ENCODE measurements around the gene SLC9A8.

SLC9A8 gene

GRCh38 chr20:49925901-49926454 is 113.3 kb downstream of the SLC9A8 start:
- DNase-seq: no peak

GRCh38 chr20:49928411-49929141 is 115.9 kb downstream of the SLC9A8 start:
- DNase-seq: peak; percentile 83 to 88

DNA sequence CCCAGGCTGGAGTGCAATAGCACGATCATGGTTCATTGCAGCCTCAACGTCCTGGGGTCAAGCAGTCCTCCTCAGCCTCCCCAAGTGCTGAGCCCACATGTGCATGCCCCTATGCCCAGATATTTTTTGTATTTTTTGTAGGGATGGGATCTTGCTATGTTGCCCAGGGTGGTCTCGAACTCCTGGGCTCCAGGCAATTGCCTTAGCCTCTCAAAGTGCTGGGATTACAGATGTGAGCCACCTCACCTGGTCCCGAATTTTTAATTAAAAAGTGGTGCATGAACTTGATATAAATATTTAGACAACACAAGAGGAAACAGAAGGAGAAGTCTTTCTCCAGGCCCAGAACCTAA is 116.5 kb downstream of the SLC9A8 start:
- DNase-seq: no peak

GRCh38 chr20:49935746-49936152 is 123.1 kb downstream of the SLC9A8 start:
- peak in 1 of 2 donors; percentile 29 for DNase-seq

DNA sequence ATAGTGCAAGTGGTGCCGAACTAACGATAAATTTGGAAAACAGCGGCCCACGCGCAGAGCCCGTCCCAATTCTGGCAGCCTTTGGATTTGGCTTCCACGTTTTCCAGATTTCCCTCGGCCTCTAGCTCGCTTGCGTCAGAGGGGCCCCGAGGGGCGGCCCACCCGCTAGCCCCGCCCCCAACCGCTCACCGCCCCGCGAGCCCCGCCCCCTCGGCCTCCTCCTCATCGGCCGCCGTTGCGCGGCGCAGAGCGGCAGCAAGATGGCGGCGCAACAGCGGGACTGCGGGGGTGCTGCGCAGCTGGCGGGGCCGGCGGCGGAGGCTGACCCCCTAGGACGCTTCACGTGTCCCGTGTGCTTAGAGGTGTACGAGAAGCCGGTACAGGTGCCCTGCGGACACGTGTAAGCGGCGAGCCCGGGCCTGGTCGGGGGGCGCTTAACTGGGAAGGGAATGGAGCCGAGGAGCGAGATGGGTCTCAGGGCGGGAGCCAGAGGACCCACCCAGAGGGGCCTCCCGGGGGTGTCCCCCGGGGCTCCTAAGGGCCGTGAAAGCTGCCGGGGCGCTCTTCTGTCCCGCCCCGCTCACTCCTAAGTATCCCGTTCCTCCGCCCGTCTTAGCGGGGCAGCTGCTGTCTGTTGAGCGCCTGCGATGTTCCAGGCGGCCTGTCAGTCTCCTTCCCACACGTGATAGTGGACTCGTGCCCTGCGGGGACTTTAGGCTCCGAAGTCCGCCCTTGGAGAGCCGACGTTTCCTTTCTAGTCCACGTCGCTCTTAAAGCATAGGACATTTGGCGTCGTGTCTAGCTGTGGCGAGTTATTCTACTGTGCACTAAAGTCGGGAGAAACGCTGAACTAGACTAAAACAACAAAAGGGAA is 123.8 kb downstream of the SLC9A8 start, which contains the start of gene RNF114:
Gene RNF114 (plus strand): TSS at position 245 of the 874 bp plus-strand sequence. CDS start 16 bp downstream, at position 261.
- peak; percentile 93 for DNase-seq

- no peak for DNase-seq
These were observed 124.7 kb downstream of the SLC9A8 start for GRCh38 chr20:49937027-49937929.

- DNase-seq: no peak
These were observed 125.8 kb downstream of the SLC9A8 start for GRCh38 chr20:49938173-49939163.

GRCh38 chr20:49941456-49941855 is 128.8 kb downstream of the SLC9A8 start:
- DNase-seq: no peak
